GM19468 (cell line): ENCODE results near the gene CBR3.

Experiments used
- ATAC-seq: cut with Tn5 transposase; IDR thresholded peaks from one replicate; pipeline ENCODE4 v1.9.1; 2021; ENCODE audit warnings: mild to moderate bottlenecking, moderate library complexity, moderate number of reproducible peaks; ENCODE audit not compliant: unreplicated experiment; ENCODE audit errors: extremely low read depth

Gene CBR3

DNA sequence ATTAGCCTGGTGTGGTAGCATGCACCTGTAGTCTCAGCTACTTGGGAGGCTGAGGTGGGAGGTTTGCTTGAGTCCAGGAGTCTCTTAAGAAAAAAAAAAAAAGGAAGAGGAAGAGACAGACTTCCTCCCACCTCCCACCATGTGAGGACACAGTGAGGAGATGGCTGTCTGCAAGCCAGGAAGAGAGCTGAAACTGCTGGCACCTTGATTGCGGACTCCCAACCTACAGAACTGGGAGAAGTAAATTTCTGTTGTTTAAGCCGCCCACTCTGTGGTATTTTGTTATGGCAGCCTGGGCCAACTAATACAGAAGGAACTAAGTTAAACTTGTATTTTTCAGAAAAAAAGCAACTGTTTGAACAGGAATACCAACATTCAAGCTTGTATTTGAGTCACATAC, 43.5 kb downstream of the CBR3 start:
- no peak for ATAC-seq

DNA sequence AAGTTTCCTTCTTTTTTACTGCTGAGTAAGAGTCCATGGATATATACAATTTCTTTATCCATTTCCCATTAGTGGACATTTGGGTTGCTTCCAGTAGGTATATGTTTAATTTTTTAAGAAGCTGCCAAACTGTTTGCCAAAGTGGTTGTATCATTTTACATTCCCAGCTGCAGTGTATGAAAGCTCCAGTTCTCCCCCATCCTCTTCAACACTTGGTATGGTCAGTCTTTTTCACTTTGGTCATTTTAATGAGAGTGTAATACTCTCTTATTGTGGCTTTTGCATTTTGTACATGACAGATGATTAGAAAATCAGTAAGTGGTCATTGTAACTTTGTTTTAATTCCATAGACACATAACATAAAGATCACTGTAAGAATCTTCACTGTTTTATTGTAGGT, 44.3 kb downstream of the CBR3 start:
- no peak for ATAC-seq

- ATAC-seq = no peak
These were observed 46.1 kb downstream of the CBR3 start for GRCh38 chr21:36180963-36181362.

DNA sequence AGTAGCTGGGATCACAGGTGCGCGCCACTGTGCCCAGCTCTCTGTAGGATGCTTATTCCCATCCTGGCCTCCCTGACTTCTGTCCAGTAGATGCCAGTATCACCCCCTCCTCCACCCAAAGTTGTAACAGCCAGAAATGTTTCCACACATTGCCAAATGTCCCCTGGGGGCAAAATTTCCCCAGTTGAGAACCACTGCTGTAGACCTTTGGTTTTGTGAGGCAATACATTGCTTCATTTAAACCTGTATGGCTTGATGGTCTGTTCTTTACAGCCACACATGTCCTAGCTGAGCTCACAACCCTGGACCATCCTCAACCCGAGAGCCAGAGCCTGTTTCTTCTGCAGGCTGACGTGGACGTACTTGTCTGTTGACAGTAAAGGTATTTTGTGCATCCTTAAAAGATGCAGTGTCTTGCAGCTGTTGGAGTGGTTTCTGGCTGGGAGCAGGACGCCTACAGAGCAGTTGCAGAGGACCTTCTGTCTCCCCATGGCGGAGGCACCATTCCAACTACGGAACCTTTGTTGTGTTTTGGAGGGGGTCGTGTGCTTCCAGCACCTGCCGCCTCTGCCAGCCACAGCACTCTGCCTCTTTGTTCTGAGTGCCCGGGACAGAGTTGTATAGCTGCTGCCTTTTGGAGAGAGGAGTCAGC, 48.4 kb downstream of the CBR3 start:
- ATAC-seq = no peak

- no peak for ATAC-seq
These were observed 49.7 kb downstream of the CBR3 start for GRCh38 chr21:36184545-36184944.

- ATAC-seq = no peak
These were observed 50.6 kb downstream of the CBR3 start for GRCh38 chr21:36185523-36185922.

GRCh38 chr21:36186081-36186480, 51.2 kb downstream of the CBR3 start:
- ATAC-seq = no peak

GRCh38 chr21:36186506-36187399, 51.9 kb downstream of the CBR3 start:
- ATAC-seq = no peak

DNA sequence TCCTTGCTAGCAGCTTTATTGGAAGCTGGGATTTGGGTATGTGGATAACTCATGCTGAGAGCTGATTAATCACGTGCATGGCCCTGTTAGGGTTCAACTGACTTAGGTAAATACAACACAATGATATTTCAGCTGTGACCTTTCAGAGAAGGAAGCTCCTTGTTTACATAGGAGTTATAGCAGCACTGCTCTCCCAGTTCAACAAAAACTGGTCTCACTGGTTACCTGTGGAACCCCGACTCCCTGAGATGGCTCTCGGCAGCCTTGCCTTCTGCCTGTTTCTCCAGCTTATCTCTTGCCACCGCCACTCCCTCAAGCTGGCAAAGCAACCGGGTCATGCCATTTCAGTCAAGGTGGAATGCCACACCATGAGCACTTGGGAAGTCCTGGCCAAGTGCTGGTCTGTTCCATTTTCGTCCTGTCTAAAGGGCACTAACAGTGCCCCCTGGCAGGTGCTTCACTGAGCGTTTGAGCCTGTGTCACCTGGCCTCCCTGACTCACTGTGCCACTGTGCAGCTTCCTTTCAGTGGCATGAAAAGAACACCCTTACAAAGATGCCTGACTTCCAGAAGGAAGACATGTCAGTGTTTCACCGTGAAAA, 53.3 kb downstream of the CBR3 start:
- ATAC-seq = no peak

GRCh38 chr21:36188937-36189336, 54.1 kb downstream of the CBR3 start:
- no peak for ATAC-seq

- no peak for ATAC-seq
These were observed 55.9 kb downstream of the CBR3 start for GRCh38 chr21:36190736-36191135.

- no peak for ATAC-seq
These were observed 58.3 kb downstream of the CBR3 start for GRCh38 chr21:36193200-36193599.

DNA sequence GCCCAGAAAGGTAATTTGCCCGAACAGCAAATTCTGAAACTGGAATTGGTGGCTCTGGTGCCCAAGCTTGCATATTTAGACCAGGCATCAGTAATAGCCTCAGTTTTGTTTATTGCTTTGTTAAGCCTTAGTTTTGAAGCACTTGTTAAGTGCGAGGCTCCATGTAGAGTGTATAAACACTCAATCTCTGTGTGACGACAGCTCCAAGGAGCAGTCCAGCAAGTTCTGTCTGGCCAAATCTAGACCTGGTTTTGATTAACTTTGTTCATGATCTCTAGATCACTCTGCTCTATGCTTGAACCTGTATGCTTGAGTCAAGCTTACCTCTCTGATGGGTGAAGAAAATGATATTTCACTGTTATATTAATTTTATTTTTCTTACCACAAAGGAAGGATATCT, 59.1 kb downstream of the CBR3 start:
- no peak for ATAC-seq

DNA sequence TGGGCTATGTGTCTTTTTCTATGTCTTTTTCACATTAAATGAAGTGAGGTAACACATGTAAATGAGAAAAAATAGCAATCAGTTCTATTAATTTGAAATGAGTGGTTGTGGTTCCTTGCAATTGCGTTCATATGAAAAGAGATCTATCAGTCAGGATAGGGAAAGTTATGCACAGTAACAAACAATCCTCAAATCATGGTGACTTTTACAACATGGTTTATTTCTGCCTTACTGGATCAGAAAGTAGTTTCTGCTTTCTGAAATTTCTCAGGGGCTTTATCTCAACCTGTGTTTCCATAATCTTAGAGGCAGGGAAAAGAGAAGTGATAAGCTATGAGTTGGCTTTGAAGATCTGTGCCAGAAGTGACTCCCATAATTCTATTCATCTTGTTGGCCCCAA, 60.7 kb downstream of the CBR3 start:
- ATAC-seq = no peak
